ENCODE measurements around the gene IL27RA.

GRCh38 chr19:13984186-13984585 is 47.4 kb upstream of the IL27RA start:
- TF ChIP-seq JUN (IDR thresholded peaks at IDR 0.05) = no peak
- TF ChIP-seq BHLHE40 (IDR thresholded peaks at IDR 0.05; ENCODE audit: low read depth, low read length) = no peak
- TF ChIP-seq REST (IDR thresholded peaks at IDR 0.05) = no peak
- no peak for TF ChIP-seq ZSCAN20 (CRISPR knock-in tag; IDR thresholded peaks at IDR 0.05)
- TF ChIP-seq, protein P1, sequence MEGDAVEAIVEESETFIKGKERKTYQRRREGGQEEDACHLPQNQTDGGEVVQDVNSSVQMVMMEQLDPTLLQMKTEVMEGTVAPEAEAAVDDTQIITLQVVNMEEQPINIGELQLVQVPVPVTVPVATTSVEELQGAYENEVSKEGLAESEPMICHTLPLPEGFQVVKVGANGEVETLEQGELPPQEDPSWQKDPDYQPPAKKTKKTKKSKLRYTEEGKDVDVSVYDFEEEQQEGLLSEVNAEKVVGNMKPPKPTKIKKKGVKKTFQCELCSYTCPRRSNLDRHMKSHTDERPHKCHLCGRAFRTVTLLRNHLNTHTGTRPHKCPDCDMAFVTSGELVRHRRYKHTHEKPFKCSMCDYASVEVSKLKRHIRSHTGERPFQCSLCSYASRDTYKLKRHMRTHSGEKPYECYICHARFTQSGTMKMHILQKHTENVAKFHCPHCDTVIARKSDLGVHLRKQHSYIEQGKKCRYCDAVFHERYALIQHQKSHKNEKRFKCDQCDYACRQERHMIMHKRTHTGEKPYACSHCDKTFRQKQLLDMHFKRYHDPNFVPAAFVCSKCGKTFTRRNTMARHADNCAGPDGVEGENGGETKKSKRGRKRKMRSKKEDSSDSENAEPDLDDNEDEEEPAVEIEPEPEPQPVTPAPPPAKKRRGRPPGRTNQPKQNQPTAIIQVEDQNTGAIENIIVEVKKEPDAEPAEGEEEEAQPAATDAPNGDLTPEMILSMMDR (IDR thresholded peaks at IDR 0.05) = no peak
- no peak for TF ChIP-seq RAD21 (conservative IDR thresholded peaks at IDR 0.05 in 1 of 2, IDR thresholded peaks at IDR 0.05 in 1 of 2)
- TF ChIP-seq MYC (IDR thresholded peaks at IDR 0.05; ENCODE audit: borderline replicate concordance, low read length) = no peak
- no peak for TF ChIP-seq SMC3 (IDR thresholded peaks at IDR 0.05)
- no peak for TF ChIP-seq ZFP36 (IDR thresholded peaks at IDR 0.05; ENCODE audit: borderline replicate concordance, partially characterized antibody)
- TF ChIP-seq CHD4 (IDR thresholded peaks at IDR 0.05; ENCODE audit: borderline replicate concordance) = no peak
- no peak for TF ChIP-seq NFE2L2 (conservative IDR thresholded peaks at IDR 0.05; ENCODE audit: low read length)

Data from A549 (cell line).